ENCODE data around the gene EID3.

GRCh38 chr12:104340177-104340576, 36.6 kb downstream of the EID3 start:
- TF ChIP-seq POLR2A (IDR thresholded peaks at IDR 0.05) (no peak), POLR2AphosphoS5 (IDR thresholded peaks at IDR 0.05) (no peak)
